ENCODE data around the gene NFIX. TPM values are rescaled to one million over a fixed set of nuclear protein-coding genes. Genes with fewer than 3 reads are reported as not detected.

NFIX gene
- total and polyA plus RNA-seq, 2 donors from 2014 or later = 4.3 to 65.0 TPM

DNA sequence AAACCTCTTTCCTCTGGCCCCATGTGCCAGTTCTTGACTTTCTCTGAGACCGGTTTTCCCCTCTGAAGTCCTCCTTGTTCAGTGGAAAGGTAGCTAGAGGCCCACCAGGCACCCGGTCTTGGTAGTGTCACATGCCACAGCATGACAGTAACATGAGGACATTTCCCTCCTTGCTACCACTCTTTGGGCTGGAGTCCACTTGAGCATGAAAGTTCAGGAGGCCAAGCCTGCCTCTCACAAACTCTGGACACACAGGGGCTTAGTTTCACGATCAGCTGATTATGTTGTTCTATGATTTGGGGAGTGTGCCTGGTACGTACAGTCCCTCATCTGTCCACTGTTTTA, 45.6 kb downstream of the NFIX start:
- TF ChIP-seq, protein P1, sequence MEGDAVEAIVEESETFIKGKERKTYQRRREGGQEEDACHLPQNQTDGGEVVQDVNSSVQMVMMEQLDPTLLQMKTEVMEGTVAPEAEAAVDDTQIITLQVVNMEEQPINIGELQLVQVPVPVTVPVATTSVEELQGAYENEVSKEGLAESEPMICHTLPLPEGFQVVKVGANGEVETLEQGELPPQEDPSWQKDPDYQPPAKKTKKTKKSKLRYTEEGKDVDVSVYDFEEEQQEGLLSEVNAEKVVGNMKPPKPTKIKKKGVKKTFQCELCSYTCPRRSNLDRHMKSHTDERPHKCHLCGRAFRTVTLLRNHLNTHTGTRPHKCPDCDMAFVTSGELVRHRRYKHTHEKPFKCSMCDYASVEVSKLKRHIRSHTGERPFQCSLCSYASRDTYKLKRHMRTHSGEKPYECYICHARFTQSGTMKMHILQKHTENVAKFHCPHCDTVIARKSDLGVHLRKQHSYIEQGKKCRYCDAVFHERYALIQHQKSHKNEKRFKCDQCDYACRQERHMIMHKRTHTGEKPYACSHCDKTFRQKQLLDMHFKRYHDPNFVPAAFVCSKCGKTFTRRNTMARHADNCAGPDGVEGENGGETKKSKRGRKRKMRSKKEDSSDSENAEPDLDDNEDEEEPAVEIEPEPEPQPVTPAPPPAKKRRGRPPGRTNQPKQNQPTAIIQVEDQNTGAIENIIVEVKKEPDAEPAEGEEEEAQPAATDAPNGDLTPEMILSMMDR (IDR thresholded peaks at IDR 0.05; ENCODE audit: borderline replicate concordance, extremely low read depth, insufficient read depth) = no peak
- H3K4me1 ChIP-seq (ENCODE audit: control insufficient read depth in 2 of 3, insufficient read depth in 2 of 3, low read depth in 1 of 3, low read length in 3 of 3) = peaks cover 0 to 20% (median 6%) of the 10 kb centered on the region in 3 donors
- no peaks in the 10 kb centered on the region for H3K36me3 ChIP-seq (ENCODE audit: control insufficient read depth in 2 of 3, insufficient read depth in 3 of 3, low read length in 3 of 3)
- H3K4me3 ChIP-seq (ENCODE audit: low read length in 3 of 3) = no peak overlapping the region
- DNase-seq (no peak), FAIRE-seq (no peak)
- intact Hi-C loops (cut with DNase I) = no loop called here
- H3K9ac ChIP-seq (ENCODE audit: low read length in 3 of 3) = peak overlapping the region in 1 of 3 donors; percentile 38
- no peak overlapping the region for H3K27ac ChIP-seq (ENCODE audit: low read depth in 2 of 2, low read length in 2 of 2)
- no peaks in the 10 kb centered on the region for H3K9me3 ChIP-seq (ENCODE audit: control insufficient read depth in 2 of 3, insufficient read depth in 1 of 3, low read length in 3 of 3)
- peaks cover 3% of the 10 kb centered on the region for H3K27me3 ChIP-seq (ENCODE audit: control insufficient read depth, insufficient read depth, low read length)

DNA sequence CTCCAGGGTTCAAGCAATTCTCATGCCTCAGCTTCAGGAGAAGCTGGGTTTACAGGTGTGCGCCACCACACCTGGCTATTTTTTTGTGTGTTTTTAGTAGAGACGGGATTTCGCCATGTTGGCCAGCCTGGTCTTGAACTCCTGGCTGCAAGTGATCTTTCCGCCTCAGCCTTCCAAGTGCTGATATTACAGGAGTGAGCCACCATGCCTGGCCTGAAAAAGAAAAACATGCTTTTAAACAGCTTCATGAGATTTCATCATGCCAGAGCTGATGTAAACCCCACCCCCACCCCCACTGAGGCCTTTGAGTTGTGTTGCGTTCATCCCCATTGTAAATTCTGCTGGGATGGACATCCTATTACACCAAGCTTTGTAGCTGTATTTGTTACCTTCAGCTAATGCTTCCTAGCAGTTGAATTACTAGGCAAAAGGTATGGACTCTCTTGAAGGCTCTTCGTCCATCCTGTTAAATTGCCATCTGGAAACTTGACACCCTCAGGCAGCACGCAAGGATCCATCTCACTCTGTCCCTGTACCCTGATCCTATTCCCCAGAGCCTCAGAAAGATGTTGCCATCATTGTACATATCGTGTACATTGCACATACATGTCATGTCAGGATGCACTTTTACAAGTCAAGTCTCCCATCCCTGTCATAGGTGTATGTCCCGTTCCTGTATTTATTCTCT, 47.3 kb downstream of the NFIX start:
- DNase-seq = no peak
- Histone ChIP-seq H3K27me3 (ENCODE audit: control insufficient read depth, insufficient read depth, low read length) (peaks cover 10% of the 10 kb centered on the region), H3K9ac (ENCODE audit: low read length in 3 of 3) (no peak overlapping the region), H3K9me3 (ENCODE audit: control insufficient read depth in 2 of 3, insufficient read depth in 1 of 3, low read length in 3 of 3) (no peaks in the 10 kb centered on the region), H3K4me1 (ENCODE audit: control insufficient read depth in 2 of 3, insufficient read depth in 2 of 3, low read depth in 1 of 3, low read length in 3 of 3) (peaks cover 0 to 16% (median 6%) of the 10 kb centered on the region in 3 donors), H3K4me3 (ENCODE audit: low read length in 3 of 3) (no peak overlapping the region), H3K27ac (ENCODE audit: low read depth in 2 of 2, low read length in 2 of 2) (no peak overlapping the region), H3K36me3 (ENCODE audit: control insufficient read depth in 2 of 3, insufficient read depth in 3 of 3, low read length in 3 of 3) (no peaks in the 10 kb centered on the region)
- TF ChIP-seq, protein P1 (IDR thresholded peaks at IDR 0.05; ENCODE audit: borderline replicate concordance, extremely low read depth, insufficient read depth) = no peak
- intact Hi-C loops (cut with DNase I) = no loop called here
- no peak for FAIRE-seq

DNA sequence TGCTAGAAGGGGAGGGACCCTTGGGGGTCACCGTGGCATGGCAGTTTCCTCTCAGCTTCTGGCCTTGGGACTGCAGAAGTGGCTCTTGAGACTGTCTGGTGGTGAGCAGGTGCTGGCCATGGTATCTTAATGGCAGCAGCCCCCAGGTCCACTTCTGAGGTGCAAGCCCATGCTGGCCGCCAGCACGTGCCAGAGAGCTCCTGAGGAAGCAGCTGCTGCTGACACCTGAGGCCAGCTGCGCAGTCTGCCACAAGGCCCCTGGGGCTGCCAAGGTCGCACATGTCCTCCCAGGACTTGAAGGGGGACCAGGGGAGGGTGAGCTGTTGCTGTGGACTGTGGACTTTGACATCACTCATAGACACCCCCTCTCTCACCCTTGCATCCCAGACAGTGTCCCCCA, 48.0 kb downstream of the NFIX start:
- H3K27ac ChIP-seq (ENCODE audit: low read depth in 2 of 2, low read length in 2 of 2) = no peak overlapping the region
- FAIRE-seq = no peak
- no peak for DNase-seq

More for the DNA sequence above, 48.0 kb downstream of the NFIX start:
- H3K9ac ChIP-seq (ENCODE audit: low read length in 3 of 3) = no peak overlapping the region
- no peaks in the 10 kb centered on the region for H3K9me3 ChIP-seq (ENCODE audit: control insufficient read depth in 2 of 3, insufficient read depth in 1 of 3, low read length in 3 of 3)
- intact Hi-C loops (cut with DNase I) = no loop called here
- H3K4me1 ChIP-seq (ENCODE audit: control insufficient read depth in 2 of 3, insufficient read depth in 2 of 3, low read depth in 1 of 3, low read length in 3 of 3) = peaks cover 0 to 16% (median 6%) of the 10 kb centered on the region in 3 donors
- peaks cover 9% of the 10 kb centered on the region for H3K27me3 ChIP-seq (ENCODE audit: control insufficient read depth, insufficient read depth, low read length)
- TF ChIP-seq, protein P1 (IDR thresholded peaks at IDR 0.05; ENCODE audit: borderline replicate concordance, extremely low read depth, insufficient read depth) = no peak
- H3K36me3 ChIP-seq (ENCODE audit: control insufficient read depth in 2 of 3, insufficient read depth in 3 of 3, low read length in 3 of 3) = no peaks in the 10 kb centered on the region
- no peak overlapping the region for H3K4me3 ChIP-seq (ENCODE audit: low read length in 3 of 3)
